ENCODE results near the gene ASPG. TPM values are rescaled to one million over a fixed set of nuclear protein-coding genes. Genes with fewer than 3 reads are reported as not detected.

The ASPG gene
- total RNA-seq, 1 experiment from 2014 or later: not detected

DNA sequence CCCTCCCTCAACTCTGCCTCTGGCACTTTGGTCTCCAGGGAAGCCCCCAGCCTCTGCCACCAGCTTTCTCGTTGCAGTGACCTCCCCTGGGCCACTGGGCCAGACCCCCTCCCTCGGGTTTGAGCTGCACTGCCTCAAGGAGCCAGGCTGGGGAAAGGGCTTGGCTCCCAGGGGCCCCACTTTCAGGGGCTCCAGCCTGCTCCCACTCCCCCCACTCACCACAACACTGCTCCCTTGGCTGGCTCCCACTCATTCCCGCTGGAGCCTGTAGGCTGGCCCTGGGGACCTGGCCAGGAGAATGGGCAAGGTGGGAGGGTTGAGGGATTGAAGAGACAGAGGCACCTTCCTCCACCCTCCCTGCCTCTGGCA lies 33.6 kb downstream of the ASPG start:
- Mint-ChIP-seq H3K27ac (ENCODE audit: unreplicated experiment) (no peak overlapping the region), H3K4me1 (ENCODE audit: low read depth, unreplicated experiment) (no peaks in the 10 kb centered on the region), H3K9me3 (ENCODE audit: low read depth, unreplicated experiment) (peaks cover 6% of the 10 kb centered on the region), H3K4me3 (ENCODE audit: low read depth, unreplicated experiment) (no peak overlapping the region), H3K27me3 (ENCODE audit: unreplicated experiment) (peaks cover 76% of the 10 kb centered on the region), H3K36me3 (ENCODE audit: insufficient read depth, unreplicated experiment) (peaks cover 16% of the 10 kb centered on the region)
- intact Hi-C loops (cut with micrococcal nuclease; ENCODE audit: unreplicated experiment): no loop called here
- TF ChIP-seq CTCF (IDR thresholded peaks at IDR 0.05; ENCODE audit: unreplicated experiment): no peak
- no TSS peak for BruUV-seq (replicated peaks)
- CTCF ChIA-PET: no interaction called here
- DNase-seq: no peak

DNA sequence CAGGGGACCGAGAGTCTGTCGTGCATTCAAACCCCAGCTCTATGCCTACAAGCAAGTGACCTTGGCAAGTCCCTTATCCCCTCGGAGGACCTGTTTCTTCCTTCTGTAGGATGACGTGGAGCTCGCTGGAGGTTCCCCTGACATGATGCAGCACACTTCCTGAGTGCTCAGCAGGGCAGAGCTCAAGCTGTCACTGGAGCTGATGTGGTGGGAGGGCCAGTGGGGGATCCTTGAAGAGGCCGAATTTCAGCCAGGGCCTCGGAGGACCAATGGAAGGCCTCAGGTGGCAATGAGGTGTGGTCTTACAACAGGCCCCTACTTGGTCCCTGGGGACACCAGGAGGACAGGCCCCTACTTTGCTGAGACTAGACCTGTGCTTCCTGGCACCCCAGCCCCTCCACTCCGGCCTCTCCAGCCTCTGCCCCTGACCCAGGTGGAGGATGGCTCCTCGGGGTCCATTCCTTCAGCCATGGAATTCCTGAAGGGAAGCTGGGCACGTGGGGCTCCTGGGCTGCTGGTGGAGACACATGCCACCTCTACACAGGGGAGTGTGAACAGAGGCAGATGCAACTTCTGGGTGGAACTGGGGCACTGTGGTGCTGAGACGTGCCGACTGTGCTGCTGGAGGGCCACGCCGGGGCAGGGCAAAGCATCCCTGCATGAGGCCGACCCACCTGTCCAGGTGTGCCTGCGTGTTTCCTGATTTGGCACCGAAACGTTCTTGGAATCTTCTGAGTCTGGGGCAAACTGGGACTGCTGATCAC lies 34.2 kb downstream of the ASPG start:
- CTCF ChIA-PET: no interaction called here

DNA sequence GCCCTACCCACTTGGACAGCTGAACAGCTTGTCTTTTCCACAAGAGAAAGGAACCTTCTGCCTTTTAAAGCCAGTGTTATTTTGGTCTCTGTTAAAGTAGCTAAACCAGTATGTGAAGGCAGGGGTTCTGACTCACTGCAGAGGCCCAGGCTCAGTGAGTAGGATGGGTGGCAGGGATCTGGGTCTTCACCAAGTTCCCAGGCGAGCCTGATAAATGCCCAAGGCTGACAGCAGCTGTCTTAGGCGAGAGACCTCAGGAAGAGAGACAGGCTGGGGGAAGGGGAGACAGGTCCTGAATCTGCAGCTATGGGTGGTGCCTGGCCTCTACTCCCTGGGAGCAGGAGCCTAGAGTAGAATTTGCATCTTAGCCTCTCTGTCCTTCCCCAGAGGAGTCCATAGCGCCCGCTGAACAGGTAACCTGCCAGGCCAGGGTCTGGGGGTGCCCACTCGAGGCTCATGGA lies 34.8 kb downstream of the ASPG start:
- peaks cover 70% of the 10 kb centered on the region for H3K27me3 Mint-ChIP-seq (ENCODE audit: unreplicated experiment)
- no peaks in the 10 kb centered on the region for H3K4me1 Mint-ChIP-seq (ENCODE audit: low read depth, unreplicated experiment)
- BruUV-seq (replicated peaks): no TSS peak
- no peak overlapping the region for H3K27ac Mint-ChIP-seq (ENCODE audit: unreplicated experiment)
- H3K4me3 Mint-ChIP-seq (ENCODE audit: low read depth, unreplicated experiment): no peak overlapping the region
- no peak for DNase-seq
- TF ChIP-seq CTCF (IDR thresholded peaks at IDR 0.05; ENCODE audit: unreplicated experiment): no peak
- CTCF ChIA-PET: no interaction called here
- H3K36me3 Mint-ChIP-seq (ENCODE audit: insufficient read depth, unreplicated experiment): peaks cover 16% of the 10 kb centered on the region
- intact Hi-C loops (cut with micrococcal nuclease; ENCODE audit: unreplicated experiment): no loop called here
- peaks cover 7% of the 10 kb centered on the region for H3K9me3 Mint-ChIP-seq (ENCODE audit: low read depth, unreplicated experiment)

More for the DNA sequence above, 34.2 kb downstream of the ASPG start:
- H3K9me3 Mint-ChIP-seq (ENCODE audit: low read depth, unreplicated experiment): peaks cover 7% of the 10 kb centered on the region
- no peak overlapping the region for H3K4me3 Mint-ChIP-seq (ENCODE audit: low read depth, unreplicated experiment)
- H3K27ac Mint-ChIP-seq (ENCODE audit: unreplicated experiment): no peak overlapping the region
- DNase-seq: no peak
- H3K4me1 Mint-ChIP-seq (ENCODE audit: low read depth, unreplicated experiment): no peaks in the 10 kb centered on the region
- peaks cover 76% of the 10 kb centered on the region for H3K27me3 Mint-ChIP-seq (ENCODE audit: unreplicated experiment)
- intact Hi-C loops (cut with micrococcal nuclease; ENCODE audit: unreplicated experiment): no loop called here
- H3K36me3 Mint-ChIP-seq (ENCODE audit: insufficient read depth, unreplicated experiment): peaks cover 16% of the 10 kb centered on the region
- no peak for TF ChIP-seq CTCF (IDR thresholded peaks at IDR 0.05; ENCODE audit: unreplicated experiment)
- BruUV-seq (replicated peaks): no TSS peak

DNA sequence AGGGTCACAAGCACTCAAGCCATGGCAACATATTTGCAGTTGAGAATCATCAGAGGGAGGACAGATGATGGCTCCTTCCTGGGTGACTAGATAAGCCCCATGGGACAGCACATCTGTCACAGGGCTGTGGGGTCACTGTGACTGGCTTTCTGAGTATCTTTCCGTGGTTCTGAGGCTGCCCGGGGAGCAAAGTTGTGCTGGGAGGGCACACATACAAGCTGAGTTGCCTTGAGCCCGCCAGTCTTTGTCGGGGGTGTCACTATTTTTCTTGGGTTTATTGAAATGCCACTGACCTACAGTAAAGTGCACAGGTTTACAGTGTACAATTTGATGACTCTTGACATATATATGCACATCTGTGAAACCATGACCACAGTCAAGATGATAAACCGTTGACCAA lies 35.6 kb downstream of the ASPG start:
- Mint-ChIP-seq H3K27me3 (ENCODE audit: unreplicated experiment) (peaks cover 66% of the 10 kb centered on the region), H3K27ac (ENCODE audit: unreplicated experiment) (no peak overlapping the region), H3K4me1 (ENCODE audit: low read depth, unreplicated experiment) (no peaks in the 10 kb centered on the region), H3K9me3 (ENCODE audit: low read depth, unreplicated experiment) (peaks cover 7% of the 10 kb centered on the region), H3K4me3 (ENCODE audit: low read depth, unreplicated experiment) (no peak overlapping the region), H3K36me3 (ENCODE audit: insufficient read depth, unreplicated experiment) (peaks cover 12% of the 10 kb centered on the region)
- no peak for TF ChIP-seq CTCF (IDR thresholded peaks at IDR 0.05; ENCODE audit: unreplicated experiment)
- CTCF ChIA-PET: no interaction called here
- BruUV-seq (replicated peaks): no TSS peak
- intact Hi-C loops (cut with micrococcal nuclease; ENCODE audit: unreplicated experiment): no loop called here
- DNase-seq: no peak

Data from Calu3 (cell line).